Stimulated activated CD8-positive, alpha-beta memory T cell treated with anti-CD3 and anti-CD28 coated beads, Interleukin-7, amount 100 ng/mL, for 1 hour (primary cell): ENCODE measurements around the gene MCC.

ENCODE experiments used
- DNase-seq, 2 donors: peaks; one replicate each; pipeline ENCODE4 v3.0.0-alpha.2; 2020; ENCODE audit warnings: low read depth in 2 of 2

Gene MCC

DNA sequence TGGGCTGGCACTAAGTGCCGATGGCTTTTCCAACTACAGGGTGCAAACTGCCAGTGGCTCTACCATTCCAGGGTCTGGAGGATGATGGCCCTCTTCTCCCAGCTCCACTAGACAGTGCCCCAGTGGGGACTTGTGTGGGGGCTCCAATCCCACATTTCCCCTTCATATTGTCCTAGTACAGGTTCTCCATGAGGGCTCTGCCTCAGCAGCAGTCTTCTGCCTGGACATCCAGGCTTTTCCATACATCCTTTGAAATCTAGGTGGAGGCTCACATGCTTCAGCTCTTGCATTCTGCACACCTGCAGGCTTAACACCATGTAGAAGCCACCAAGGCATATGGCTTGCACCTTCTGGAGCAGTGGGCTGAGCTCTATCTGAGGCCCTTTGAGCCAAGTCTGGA is 123.8 kb downstream of the MCC start:
- no peak for DNase-seq

DNA sequence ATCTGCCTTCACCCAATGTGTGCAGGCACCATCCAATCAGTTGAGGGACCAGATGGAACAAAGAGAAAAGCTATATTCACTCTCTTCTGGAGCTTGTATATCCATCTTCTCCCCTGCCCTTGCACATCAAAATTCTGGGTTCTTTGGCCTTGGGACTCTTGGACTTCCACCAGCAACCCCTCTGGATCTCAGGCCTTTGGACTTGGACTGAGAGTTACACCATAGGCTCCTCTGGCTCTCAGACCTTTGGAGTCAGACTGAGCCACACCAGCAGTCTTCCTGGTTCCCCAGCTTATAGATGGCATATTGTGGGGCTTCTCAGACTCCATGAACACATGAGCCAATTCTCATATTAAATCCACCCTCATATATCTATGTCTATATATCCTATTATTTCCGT is 126.6 kb downstream of the MCC start:
- no peak for DNase-seq

DNA sequence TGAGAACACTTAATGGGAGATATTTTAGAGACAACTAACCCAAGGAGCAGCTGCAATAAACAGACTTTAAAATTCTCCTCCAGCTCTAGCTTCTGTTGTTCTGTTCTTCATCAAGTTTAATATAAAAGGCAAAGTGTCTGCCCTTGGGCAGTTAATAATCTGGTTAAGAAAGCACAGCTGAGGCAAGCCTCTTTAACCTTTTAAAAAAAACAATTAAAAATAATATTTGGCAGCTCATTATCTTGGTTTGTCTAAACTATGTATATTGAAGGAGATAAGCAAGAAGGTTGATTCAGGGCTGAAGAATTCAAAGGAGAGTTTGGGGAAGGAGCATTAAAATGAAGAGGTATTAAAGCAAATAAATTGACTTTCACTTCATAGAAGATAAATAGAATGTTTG is 128.8 kb downstream of the MCC start:
- no peak for DNase-seq

DNA sequence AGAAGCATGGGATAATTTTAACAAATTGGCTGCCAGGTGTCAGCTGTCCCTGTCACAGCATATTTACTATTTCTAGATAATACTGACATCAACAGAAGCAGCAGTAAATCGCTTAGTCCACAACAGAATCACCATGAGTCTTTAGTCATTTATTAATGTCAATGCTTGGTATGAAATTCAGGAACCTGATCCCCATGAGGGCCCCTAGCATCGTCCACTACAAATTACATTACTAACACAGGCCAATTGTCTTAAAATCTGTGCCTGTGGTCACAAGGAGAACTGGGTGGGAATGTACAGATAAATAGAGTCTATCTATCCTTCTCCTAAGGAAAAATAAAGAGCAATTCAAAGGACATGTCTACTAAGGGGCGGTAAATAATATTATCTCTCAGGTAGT is 129.6 kb downstream of the MCC start:
- DNase-seq = no peak

DNA sequence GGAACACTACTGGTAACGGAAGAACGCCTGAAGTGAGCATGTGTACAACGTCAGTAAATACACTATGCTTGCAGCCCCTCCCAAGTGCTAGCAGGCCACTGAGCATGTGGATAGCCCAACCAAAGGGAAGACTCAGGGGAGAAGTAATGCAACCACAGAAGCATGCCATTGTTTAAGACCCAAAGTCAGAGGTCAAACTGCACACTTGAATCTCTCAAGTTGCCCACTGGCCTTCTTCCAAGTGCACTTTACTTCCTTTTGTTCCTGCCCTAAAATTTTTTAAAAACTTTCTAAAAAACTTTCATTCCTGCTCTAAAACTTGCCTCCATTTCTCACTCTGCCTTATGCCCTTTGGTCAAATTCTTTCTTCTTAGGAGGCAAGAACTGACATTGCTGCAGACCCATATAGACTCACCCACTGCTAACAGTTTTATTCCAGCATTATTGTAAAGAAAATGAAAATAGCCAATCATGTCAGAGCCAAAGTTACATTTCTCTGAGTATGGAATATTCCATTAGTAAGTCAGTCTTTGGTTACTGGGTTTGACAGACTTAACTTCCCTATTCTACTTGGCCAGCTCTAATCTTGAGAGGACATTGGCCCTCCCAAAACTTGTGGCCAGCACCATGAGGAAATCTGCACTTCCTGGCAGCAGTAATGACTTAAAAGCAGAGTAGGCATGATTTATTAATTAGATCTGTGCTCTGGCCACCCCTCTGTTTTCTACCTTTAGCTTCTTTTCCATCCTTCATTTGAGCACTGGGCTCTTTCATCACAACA is 130.4 kb downstream of the MCC start:
- no peak for DNase-seq

DNA sequence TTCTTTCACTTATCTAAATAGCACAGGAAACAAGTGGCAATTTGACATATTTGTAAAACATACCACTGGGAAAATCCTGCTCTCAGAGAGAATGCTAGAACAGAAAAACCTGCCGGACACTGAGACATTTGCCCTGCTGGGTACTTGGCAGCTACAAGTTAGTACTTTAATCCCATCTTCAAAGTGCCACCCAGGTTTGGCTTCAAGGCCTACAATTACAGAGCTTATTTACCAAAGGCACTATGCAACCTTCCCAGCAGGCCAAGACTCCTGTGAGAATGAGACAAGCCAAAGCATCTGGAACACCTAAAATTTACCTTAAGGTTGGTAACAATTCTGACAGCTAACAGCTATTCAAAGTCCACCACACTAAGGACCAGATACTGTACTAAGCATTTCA is 131.8 kb downstream of the MCC start:
- no peak for DNase-seq

DNA sequence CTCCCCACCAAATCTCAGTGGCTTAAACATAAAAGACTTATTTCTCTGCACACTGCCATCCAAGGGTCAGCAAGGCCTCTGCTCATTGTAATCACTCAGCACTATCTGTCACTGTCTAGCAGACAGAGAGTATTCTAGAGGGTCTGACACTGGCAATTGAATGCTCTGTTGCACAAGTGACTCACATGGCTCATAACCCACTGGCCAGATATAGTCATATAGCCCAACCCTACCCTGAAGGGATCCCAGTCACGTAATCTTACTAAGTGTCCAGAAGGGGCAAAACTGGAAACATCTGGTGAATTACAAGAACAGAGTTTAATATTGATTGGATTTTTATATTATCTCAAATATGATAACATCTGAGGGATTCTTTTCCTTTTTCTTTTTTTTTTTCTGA is 134.2 kb downstream of the MCC start:
- DNase-seq = no peak

DNA sequence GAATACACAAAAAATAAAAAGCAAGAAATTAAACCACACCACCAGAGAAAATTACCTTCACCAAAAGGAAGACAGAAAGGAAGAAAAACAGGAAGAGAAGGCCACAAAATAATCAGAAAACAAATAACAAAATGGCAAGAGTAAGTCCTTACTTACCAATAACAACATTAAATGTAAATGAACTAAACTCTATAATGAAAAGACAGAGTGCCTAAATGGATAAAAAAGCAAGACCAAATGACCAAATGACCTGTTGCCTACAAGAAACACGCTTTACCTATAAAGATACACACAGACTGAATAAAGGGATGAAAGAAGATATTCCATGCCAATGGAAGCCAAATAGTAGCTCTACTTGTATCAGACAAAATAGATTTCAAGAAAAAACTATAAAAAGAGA is 140.7 kb downstream of the MCC start:
- DNase-seq = no peak

DNA sequence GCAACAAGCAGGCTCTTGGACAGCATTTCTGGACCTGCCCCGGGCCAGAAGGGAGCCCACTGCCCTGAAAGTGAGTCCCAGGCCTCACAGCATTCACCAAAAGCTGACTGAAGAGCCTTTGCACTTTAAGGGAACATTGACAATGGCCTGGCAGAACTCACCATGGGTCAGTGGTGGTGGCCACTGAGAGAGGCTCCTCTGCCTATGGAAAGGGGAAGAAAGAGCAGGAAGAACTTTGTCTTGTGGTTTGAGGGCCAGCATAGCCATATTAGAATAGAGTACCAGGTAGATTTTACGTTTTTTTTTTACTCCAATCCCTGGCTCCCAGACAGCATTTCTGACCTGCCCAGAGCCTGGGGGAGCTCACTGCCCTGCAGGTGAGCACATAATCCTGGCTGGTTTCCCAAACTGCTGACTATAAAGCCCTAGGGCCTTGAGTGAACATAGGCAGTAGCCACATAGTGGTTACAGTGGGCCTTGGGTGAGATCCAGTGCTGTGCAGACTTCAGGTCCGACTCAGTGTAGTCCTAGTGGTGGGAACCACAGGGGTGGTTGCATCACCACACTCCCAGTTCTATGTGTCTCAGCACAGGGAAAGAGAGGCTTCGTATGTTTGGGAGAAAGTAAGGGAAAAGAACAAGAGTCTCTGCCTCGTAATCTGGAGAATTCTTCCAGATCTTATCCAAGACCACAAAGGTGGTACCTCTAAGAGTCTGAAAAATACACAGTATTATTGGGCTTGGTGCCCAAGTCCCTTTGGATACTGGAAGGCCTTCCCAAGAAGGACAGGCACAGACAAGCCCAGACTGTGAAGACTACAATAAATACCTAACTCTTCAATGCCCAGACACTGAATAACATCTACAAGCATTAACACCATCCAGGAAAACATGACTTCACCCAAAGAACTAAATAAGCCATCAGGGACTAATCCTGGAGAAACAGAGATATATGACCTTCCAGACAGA is 143.0 kb downstream of the MCC start:
- DNase-seq = no peak

DNA sequence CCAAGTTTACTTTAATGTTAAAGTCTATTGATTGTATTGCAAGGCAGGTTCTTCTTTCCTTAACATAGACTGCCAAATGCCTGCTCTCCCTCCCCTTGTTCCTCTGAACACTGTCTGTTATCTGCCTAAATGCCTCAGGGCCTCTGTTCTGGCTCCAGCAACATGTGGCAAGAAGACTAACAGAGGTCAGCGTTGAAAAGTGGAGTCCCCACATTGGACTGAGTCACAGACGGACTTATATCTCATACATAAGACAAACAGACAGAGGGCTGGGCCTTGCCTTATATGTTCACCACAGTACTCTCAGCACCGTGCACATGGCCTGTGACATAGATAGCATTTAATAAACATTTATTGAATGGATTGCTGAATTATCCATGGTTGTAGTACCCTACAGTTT is 144.9 kb downstream of the MCC start:
- DNase-seq = no peak

DNA sequence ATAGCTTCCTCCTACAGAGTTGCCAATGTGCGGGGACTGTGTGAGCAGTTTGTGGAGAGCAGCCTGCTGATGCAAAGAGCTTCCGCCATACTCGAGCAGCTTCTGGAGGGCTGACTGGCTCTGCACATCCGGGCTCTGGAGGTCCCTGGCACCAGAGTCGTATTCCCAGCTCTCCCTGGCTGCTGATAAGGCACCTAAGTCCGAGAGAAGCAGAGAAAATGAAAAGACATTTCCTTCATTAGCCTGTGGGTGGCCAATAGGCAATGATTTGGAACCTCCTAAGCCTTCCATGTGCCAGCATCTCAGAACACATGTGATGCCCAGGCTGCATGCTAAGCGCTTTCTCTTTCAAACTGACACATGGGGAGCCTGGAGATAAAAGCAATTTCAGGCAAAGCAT is 147.7 kb downstream of the MCC start:
- no peak for DNase-seq

DNA sequence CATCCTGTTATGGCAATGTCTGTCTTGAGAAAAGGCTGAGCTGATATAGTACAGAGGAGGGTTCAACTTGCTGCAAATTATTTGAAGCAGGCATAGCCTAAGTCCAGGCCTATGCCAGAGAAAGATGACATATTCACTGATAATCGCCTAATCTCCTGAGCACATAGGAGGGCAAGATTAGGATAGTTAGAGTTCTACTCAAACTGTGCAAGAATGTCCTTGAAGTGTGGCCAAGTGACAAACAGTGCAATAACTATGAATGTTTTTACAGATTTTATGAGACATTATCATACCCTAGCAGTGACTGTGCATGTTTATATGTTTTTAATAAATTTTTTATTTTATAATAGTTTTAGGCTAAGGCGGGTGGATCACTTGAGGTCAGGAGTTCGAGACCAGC is 149.6 kb downstream of the MCC start:
- DNase-seq = no peak

DNA sequence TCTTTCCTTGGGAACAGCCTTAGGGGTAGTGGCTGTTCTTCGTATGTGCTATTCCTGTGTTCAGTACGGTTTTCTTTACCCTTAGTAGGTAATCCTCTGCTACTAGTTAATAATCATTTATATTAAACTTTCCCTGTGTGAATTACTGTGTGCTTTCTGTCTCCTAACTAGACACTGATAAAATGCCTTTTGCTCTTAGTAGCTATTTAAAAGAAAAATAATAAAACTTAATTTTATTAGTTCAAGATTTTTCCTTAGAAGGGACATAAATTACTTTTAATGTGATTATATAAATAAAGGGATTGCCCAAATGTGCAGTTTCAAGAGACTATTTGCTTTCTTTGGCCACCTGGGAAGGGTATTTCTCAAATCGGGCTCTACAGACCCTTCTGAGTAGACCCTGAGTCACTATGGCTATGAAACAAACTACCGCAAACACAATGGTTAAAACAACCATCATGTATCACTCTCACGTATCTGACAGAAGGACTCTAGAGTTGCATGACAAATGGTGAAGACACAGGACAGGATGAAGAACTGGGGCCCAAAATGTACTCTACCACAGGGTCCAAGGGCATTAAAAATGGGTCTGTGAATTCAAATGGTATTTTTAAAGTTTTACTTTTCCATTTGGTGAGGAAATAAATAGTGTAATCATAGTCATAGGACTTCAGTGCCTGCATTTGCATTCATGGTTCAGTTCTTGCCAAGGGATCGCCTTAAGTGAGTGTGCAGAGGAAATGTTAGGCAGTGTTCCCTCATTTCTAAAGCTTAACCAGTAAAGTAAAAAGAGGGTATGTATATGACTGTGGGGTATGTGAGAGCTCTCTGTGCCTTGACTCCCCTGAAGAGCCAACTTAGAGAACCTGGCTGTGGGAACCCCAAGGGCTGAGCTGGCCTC is 150.5 kb downstream of the MCC start:
- no peak for DNase-seq

DNA sequence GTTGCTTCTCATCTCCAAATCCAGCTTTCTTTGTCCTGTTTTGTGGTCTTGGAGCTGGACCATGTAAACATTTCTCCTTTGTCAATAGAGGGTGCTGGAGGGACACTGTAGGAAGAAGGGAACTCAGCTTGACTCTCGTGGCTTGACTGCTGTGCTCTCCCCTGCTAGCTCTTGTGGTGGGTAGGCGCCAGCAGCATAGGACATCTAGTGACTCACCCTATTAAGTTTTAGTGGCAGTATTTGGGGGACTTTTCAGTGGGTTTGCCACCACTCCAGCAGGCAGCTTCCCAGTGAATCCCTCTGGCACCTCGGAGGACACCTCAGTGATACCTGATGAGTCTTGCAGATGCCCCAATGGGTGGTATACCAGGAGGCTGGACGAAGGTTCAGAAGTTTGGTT is 151.3 kb downstream of the MCC start:
- DNase-seq = no peak

DNA sequence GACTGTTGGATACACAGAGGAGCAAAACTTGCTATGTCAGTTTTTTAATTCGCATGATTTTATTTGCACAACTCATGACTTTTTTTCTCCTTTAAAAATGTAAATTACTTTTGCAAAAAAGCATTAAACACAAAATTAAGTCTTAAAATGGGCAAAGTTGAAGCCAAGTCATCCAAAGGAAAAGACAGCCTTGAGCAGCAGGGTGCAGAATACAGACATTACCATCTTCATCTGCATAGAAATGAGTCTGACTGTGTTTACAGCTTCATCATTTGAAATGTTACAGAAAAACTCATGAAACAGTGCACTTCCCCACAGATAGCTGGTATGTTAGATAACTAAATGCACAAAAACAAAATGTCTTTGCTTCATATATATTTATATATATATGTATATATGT is 154.8 kb downstream of the MCC start:
- DNase-seq = no peak

DNA sequence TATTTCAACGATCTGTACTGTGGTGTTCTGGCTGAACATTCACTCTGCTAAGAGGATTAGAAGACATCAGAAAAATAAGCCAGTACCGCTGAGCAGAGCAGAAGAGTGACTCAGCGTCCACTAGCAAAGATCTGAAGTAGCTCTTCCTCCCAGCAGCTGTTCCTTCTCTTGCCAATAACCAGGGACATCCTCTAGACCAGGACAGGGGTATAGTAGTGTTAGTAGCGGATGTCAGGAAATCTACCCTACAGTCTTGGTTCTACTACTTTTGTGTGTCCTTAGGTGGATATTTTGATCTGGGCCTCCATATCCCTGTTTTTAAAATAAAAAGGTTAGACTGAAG is 157.1 kb downstream of the MCC start:
- no peak for DNase-seq

DNA sequence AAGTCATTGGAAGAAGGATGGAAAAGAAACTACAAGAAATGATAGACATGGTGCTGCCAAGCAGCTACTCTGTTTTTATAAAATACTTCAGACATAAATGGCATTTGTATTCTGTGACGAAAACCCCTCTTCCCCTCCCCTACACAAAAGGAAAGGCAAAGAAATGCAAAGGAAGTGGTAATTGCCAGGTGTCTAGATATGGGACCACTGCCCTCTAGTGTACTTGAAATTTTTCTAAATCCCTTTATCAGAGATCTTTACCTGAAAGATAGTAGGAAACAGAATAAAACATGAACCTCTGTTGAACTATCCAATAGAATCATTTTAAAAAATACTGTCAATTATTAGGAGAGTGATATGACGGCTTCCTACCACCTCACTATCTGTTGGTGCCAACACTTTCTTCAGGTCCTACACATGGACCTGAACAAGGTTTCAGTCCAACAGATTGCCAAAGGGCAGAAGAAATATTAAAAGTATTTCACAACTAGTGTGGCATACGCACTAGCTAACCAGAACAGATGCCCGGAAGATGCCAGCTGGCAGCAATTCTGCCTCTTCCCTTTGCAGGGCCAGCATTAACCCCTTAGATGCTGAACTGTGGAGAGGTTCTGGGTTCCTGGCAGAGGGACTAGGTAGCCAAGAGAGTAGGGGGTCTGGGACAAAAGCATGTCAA is 157.6 kb downstream of the MCC start:
- DNase-seq = no peak

DNA sequence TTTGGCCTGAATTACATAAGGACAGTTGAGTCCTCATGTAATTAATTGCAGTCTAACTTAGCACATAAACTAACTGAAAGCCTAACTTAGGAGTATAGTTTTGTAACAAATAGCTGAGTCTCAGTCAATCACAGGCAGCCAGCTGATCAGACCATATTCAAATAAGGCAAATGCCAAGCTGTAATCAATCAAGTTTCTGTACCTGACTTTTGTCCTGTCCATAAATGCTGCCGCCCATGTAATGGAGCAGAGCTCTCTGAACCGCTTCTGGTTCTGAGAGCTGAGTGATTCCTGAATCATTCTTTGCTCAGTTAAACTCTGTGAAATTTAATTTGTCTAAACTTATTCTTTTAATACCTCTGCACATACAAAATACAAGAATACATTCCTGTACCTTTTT is 158.3 kb downstream of the MCC start:
- no peak for DNase-seq

DNA sequence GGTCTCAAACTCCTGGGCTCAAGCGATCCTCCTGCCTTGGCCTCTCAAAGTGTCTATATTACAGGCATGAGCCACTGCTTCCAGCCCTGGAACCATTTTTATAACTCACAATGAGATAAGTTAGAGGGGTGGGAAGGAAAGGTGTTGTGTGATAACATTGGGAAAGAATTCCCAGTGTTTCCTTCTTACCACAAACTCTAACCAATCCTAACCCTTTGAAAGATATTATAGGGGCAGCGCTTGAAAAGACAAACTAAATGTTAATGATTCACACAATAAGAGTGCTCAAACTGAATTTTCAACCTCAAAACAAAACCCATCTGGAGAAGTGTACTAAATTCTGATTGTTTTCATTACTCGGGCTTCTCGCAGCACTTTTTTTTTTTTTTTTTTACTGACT is 163.2 kb downstream of the MCC start:
- no peak for DNase-seq

DNA sequence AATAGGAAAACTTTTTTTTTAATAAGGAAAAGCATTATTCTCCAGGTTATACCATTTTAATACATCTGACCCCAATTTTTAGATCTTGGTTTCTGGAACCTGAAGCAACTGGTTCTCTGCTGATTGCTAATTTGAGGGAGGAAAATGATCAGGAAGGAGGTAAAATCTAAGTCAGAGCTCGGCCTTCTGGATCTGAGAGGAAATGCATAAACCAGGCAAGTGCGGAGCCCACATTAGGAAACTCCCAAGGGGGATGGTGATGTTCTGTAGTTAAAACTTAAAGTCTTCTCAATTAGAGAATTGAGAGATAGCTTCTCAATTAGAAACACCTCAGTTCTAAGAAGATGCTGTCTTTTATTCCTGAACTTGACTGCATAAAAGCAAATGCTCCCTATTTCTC is 167.0 kb downstream of the MCC start:
- no peak for DNase-seq

DNA sequence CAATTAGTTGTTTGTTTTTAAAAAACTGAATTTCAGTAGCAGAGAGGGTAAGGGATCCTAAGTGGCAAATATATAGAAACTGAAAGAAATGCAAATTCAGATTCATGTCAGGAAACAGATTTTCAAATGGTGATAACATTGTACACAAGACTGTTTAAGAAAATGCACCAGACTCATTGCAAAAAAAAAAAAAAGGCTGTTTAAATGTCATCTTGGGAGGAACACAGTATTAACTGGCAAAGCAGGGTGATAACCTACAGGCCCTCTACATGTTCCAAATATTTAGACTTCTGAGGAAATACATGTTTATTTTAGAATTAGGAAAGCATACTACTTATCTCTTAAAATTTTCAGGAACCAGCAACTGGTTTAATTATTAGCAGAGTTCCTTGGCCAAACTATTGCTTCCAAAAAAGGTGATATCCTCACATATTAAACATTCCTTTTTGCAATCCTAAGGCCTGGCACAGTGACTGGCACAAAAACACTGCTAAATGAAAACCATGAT is 167.9 kb downstream of the MCC start:
- DNase-seq = no peak
